NT2/D1 (cell line): ENCODE measurements around the gene TGM4.

Experiments
- YY1 ChIP-seq: IDR thresholded peaks from 2 replicates; pipeline ENCODE4 v1.6.1; 2011; ENCODE audit not compliant: insufficient read length, insufficient read depth
- ZNF274 ChIP-seq: IDR thresholded peaks from 2 replicates; pipeline ENCODE4 v1.6.1; 2011; ENCODE audit warnings: mild to moderate bottlenecking, low read depth, low read length

DNA sequence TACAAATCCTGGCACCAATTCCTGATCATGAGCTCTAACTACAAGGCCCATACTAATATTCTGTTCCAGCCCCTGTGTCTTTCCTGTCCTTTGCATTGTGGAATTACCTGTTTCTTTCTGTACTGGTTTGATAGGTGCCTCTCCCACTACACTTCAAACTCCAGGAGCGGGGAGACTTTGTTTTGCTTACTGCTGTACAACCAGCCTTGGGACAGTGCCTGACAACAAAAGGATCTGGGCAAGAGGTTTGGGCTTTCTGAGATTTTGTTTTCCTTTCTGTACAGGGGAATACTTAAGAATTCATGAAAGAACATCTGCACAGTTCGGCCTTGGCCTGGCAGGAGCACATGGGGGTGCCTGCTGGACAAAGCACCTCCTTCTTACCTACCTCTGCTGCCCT lies 56.5 kb downstream of the TGM4 start:
- TF ChIP-seq ZNF274 = no peak
- TF ChIP-seq YY1 = no peak
